HG02938 (cell line): ENCODE measurements around the gene THTPA.
"Not testable (repeated sequence)": the region's sequence is repeated elsewhere in the genome, so short reads cannot be mapped to it uniquely, and the experiment has no call there.

Source experiments
- ATAC-seq: cut with Tn5 transposase; IDR thresholded peaks from one replicate; pipeline ENCODE4 v1.9.1; 2021; ENCODE audit warnings: mild to moderate bottlenecking, moderate library complexity; ENCODE audit not compliant: unreplicated experiment

Gene THTPA

DNA sequence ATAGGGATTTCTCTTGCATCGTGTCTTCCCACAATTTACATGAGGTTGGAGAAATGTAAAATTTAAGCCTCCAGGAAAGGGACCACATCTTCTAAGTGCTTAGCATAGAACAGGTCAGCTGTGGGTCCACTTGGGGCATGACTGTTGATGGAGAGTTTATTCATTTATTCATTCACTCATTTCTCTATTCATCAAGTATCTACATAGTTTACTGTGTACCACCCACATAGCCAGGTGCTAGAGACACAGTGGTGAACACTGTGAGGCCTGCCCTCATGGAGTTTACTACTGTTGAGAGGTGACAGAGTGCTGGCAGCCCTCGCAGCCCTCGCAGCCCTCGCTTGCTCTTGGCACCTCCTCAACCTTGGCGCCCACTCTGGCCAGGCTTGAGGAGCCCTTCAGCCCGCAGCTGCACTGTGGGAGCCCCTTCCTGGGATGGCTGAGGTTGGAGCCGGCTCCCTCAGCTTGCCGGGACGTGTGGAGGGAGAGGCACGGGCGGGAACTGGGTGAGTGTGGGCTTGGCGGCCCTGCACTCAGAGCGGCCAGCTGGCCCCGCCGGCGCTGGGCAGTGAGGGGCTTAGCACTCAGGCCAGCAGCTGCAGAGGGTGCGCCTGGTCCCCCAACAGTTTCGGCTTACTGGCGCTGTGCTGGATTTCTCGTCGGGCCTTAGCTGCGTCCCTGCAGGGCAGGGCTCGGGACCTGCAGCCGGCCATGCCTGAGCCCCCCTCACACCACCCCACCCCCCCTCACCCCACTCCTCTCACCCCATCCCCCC, 24.3 kb downstream of the THTPA start:
- no peak for ATAC-seq

GRCh38 chr14:23580948-23581281, 24.8 kb downstream of the THTPA start:
- no peak for ATAC-seq

DNA sequence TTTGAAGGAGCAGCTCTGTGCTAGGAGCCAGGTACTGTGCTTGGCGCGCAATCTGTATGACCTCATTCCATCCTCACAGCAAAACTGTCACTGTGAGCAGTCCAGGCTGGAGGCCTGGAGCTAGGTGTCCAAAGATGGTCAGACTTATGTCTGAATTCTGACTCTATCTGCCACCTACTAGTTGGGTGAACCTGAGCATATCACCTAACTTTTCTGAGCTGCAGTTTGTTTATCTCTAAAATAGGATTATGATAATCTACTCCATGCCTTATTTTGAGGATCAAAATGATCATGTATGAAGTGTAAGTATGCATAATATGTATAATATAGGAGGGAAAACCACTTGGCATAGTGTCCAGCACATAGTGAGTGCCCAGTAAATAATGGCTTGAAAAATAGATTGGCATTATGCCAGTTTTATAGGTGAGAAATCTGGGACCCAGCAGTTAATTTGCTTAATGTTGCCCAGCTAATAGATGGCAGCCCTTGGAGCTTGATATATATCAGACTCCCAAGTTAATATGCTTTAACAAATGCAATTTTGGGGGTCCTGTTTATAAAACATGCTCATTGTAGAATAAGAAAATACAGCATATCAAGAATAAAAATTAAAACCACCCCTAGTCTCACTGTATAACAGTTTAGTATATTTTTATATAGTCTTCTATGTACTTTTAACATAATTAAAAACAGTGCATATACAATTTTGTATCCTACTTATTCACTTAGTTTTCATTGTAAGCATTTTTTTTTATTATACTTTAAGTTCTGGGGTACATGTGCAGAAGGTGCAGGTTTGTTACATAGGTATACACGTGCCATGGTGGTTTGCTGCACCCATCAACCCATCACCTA, 27.1 kb downstream of the THTPA start:
- no peak for ATAC-seq

- ATAC-seq, result not testable (repeated sequence)
Measured at GRCh38 chr14:23583761-23584526, 27.9 kb downstream of the THTPA start.

GRCh38 chr14:23584527-23585203, 28.6 kb downstream of the THTPA start:
- not testable (repeated sequence) for ATAC-seq

GRCh38 chr14:23588884-23589598, 33.0 kb downstream of the THTPA start:
- ATAC-seq, result peak; percentile 94

DNA sequence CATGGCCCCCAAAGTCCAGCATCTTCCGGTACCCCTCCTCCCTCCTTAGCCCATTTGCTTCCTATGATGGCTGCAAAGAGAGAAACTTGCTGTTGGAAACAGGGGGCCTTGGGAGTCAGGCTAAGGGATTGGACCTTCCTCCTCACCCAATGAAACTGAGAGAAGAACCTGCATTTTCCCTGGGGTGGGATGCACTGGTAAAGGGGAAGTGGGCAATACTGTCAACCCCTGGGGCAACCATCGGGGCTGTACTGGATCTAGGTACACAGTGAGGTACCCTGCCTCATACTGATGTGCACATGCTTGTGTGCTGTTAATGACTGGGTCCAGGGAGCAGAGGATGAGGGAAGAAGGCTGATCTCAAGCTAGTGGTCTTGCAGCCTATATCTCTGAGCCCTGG, 33.5 kb downstream of the THTPA start:
- no peak for ATAC-seq

GRCh38 chr14:23590198-23590597, 34.1 kb downstream of the THTPA start:
- ATAC-seq, result no peak

DNA sequence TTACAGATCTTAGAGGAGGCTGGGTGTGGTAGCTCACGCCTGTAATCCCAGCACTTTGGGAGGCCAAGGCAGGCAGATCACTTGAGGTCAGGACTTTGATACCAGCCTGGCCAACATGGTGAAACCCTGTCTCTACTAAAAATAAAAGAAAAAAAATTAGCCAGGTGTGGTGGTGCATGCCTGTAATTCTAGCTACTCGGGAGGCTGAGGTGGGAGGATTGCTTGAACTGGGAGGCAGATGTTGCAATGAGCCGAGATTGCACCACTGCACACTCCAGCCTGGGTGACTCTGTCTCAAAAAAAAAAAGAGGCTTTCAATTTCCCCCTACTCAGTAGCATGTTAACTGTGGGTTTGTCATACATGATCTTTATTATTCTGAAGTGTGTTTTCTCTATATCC, 38.1 kb downstream of the THTPA start:
- not testable (repeated sequence) for ATAC-seq

- ATAC-seq, result no peak
Measured at GRCh38 chr14:23600322-23600707, 44.2 kb downstream of the THTPA start.

DNA sequence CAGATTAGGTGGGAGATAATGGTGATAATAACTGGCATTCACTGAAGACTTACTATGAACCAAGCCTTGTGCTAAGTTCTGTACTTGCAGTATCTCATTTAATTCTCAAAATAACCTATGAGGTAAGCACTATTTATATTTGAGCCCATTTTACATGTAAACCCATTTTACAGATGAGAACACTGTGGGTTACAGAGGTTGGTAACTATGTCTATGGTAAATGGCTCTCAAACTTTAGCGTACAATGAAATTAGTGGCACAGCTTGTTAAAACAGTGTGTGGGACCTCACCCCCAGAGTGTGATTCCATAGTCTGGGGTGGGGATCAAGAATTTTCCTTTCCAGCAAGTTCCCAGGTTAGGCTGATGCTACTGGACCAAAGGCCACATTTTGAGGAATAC, 44.7 kb downstream of the THTPA start:
- ATAC-seq, result no peak

DNA sequence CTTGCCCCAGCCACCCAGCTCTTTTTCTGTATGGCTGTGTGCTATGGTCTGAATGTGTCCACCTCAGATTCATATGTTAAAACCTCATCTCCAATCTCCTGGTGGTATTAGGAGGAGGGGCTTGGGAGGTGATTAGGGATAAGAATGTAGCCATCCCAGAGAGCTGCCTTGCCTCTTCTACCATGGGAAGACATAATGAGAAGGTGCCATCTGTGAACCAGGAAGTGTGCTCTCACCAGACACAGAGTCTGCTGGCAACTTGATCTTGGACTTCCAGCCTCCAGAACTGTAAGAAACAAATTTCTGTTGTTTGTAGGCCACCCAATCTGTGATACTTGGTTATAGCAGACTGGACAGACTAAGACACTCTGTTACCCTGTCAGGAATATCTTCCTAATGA, 45.4 kb downstream of the THTPA start:
- no peak for ATAC-seq

- ATAC-seq, result no peak
Measured at GRCh38 chr14:23601845-23602180, 45.7 kb downstream of the THTPA start.

DNA sequence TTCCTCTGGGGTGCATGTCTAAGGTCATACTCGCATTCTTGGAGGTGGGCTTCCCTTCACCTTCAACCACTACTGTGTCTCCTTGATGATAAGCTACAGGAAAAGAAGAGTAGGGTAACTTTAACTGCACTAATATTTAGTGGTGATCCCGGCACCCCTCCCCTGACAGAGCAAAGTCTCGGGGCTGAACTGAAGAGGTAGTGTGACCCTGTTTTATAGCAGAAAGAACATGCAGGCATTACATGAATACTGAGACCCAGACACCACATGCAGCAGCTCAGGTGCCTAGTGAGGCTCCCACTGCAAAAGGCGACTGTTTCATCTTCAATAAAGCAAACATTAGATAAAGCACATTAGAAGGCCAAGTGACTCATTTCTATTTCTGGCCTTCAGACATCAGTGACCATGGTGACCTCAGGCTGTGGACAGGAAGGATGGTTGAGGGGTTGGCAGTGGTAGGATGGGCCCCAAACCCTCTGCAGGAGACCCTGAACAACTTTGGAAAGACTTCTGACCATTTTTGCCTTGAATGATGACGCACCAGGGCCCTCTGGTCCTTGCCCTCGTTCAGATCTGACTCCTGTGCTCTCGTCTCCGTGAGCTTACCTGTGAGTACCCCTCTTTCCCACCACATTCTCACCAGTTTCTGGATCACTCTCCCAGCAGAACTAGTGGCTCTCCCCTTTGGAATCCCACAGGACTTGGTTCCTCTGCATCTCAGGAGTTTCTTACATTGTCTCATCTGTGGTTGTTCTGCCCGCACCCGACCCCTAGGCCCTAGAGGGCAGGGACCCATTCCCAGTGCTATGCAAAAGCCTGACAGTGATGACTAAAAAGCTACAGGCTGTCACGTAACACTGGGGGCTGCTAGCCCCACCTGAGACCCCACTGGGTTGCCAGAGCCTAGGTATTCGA, 46.4 kb downstream of the THTPA start:
- ATAC-seq, result no peak

DNA sequence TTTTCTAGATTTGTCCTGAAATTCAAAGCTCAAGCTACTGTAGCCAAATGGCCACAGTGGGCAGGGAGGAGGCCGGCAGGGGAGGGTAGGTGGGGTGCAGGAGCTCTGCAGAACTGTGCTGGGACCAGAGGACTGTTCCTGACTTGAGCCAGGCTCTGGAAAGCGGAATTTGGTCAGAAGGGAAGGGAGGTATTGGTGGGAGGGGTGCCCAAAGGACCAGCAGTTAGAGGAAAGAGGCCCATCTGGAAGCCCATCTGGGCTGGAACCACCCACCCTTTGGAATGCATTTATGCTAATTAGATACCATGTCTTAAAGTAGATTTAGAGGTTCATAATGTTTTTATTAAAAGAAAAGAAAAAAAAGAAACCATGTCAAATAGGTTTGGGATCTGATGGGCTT, 47.0 kb downstream of the THTPA start:
- no peak for ATAC-seq

- no peak for ATAC-seq
Measured at GRCh38 chr14:23604148-23604547, 48.1 kb downstream of the THTPA start.

GRCh38 chr14:23604675-23605170, 48.7 kb downstream of the THTPA start:
- ATAC-seq, result no peak

- ATAC-seq, result peak; percentile 86
Measured at GRCh38 chr14:23605931-23606585, 50.0 kb downstream of the THTPA start.

DNA sequence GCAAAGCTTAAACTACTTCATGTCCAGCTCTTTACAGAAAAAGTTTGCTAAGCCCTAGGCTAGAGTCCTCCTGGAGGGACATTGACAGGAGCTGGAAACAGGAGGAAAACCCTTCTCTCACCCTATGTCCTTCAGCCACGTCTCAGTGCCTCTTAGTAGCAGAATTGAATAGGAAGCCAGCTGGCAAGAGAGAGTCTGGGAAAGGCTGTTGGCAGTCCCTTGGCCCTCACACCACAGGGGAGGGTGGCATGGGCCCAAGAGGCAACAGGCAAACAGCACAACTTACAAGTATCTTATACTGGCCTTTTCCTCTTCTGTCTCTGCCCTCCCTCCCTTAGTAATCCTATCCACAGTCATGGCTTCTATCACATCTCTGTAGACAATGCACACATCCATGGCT, 52.4 kb downstream of the THTPA start:
- no peak for ATAC-seq
